H9 (cell line): ENCODE measurements around the gene TRABD2B. TPM values are rescaled to one million over a fixed set of nuclear protein-coding genes. Genes with fewer than 3 reads are reported as not detected.

ENCODE experiments used
- DNase-seq: peaks from one replicate; pipeline ENCODE4 v3.0.0-alpha.2; 2017
- H2AFZ ChIP-seq: one replicate; pipeline ENCODE4 v1.6.1; 2013; ENCODE audit warnings: mild to moderate bottlenecking, low read length, control low read depth, moderate library complexity
- H2AK5ac ChIP-seq: 2 replicates; pipeline ENCODE4 v1.6.1; 2013; ENCODE audit warnings: low read length, control low read depth, mixed read lengths; ENCODE audit not compliant: insufficient read length
- H2BK120ac ChIP-seq: one replicate; pipeline ENCODE4 v1.6.1; 2013; ENCODE audit warnings: low read depth, mild to moderate bottlenecking, low read length, control low read depth, inconsistent platforms; ENCODE audit not compliant: poor library complexity, severe bottlenecking
- H2BK12ac ChIP-seq: 2 replicates; pipeline ENCODE4 v1.6.1; 2013; ENCODE audit warnings: low read length, control low read depth, mixed read lengths, low read depth; ENCODE audit not compliant: insufficient read length
- H2BK15ac ChIP-seq: 2 replicates; pipeline ENCODE4 v1.6.1; 2013; ENCODE audit warnings: low read depth, low read length, control low read depth
- H2BK20ac ChIP-seq: one replicate; pipeline ENCODE4 v1.6.1; 2013; ENCODE audit warnings: low read depth, mild to moderate bottlenecking, low read length, control low read depth, inconsistent platforms; ENCODE audit not compliant: poor library complexity, severe bottlenecking
- H2BK5ac ChIP-seq: 2 replicates; pipeline ENCODE4 v1.6.1; 2013; ENCODE audit warnings: low read length, control low read depth, mixed read lengths; ENCODE audit not compliant: insufficient read length
- H3K14ac ChIP-seq: 2 replicates; pipeline ENCODE4 v1.6.1; 2013; ENCODE audit warnings: low read length, control low read depth; ENCODE audit not compliant: insufficient read depth
- H3K18ac ChIP-seq: 2 replicates; pipeline ENCODE4 v1.6.1; 2013; ENCODE audit warnings: low read depth, mild to moderate bottlenecking, mixed read lengths, low read length, control low read depth; ENCODE audit not compliant: insufficient read length
- H3K23ac ChIP-seq: 2 replicates; pipeline ENCODE4 v1.6.1; 2013; ENCODE audit warnings: low read length, control low read depth, mixed read lengths, low read depth; ENCODE audit not compliant: insufficient read length
- H3K23me2 ChIP-seq: 2 replicates; pipeline ENCODE4 v1.6.1; 2013; ENCODE audit warnings: low read depth, mild to moderate bottlenecking, mixed read lengths, low read length, control low read depth; ENCODE audit not compliant: insufficient read length, poor library complexity, severe bottlenecking
- H3K27ac ChIP-seq: 2 replicates; pipeline ENCODE4 v1.5.1; 2013; ENCODE audit warnings: low read length, control low read depth, mixed read lengths, low read depth; ENCODE audit not compliant: insufficient read length
- H3K27me3 ChIP-seq: 2 replicates; pipeline ENCODE4 v1.6.1; 2013; ENCODE audit warnings: low read length, control low read depth, inconsistent platforms; ENCODE audit not compliant: insufficient read depth
- H3K4ac ChIP-seq: 2 replicates; pipeline ENCODE4 v1.6.1; 2013; ENCODE audit warnings: low read depth, mild to moderate bottlenecking, control low read depth, inconsistent platforms, low read length, moderate library complexity
- H3K4me1 ChIP-seq: 2 replicates; pipeline ENCODE4 v1.6.1; 2013; ENCODE audit warnings: low read length, control low read depth, inconsistent platforms; ENCODE audit not compliant: insufficient read depth
- H3K4me2 ChIP-seq: 2 replicates; pipeline ENCODE4 v1.6.1; 2013; ENCODE audit warnings: low read length, control low read depth, mixed read lengths; ENCODE audit not compliant: insufficient read length, insufficient read depth
- H3K56ac ChIP-seq: 2 replicates; pipeline ENCODE4 v1.6.1; 2013; ENCODE audit warnings: low read depth, mild to moderate bottlenecking, mixed read lengths, low read length, control low read depth; ENCODE audit not compliant: insufficient read length
- H3K79me1 ChIP-seq: 2 replicates; pipeline ENCODE4 v1.6.1; 2013; ENCODE audit warnings: low read depth, mild to moderate bottlenecking, moderate library complexity, low read length, control low read depth, inconsistent platforms; ENCODE audit not compliant: insufficient read depth, poor library complexity, severe bottlenecking
- H3K79me2 ChIP-seq: 2 replicates; pipeline ENCODE4 v1.6.1; 2013; ENCODE audit warnings: low read length, control low read depth, inconsistent platforms; ENCODE audit not compliant: insufficient read depth
- H3K9ac ChIP-seq: 2 replicates; pipeline ENCODE4 v1.6.1; 2013; ENCODE audit warnings: low read length, control low read depth, mixed read lengths; ENCODE audit not compliant: insufficient read length; ENCODE audit errors: extremely low read depth
- H3K9me3 ChIP-seq: one replicate; pipeline ENCODE4 v1.6.1; 2013; ENCODE audit warnings: low read depth, low read length, inconsistent platforms; ENCODE audit not compliant: control insufficient read depth
- H3T11ph ChIP-seq: one replicate; pipeline ENCODE4 v1.6.1; 2013; ENCODE audit warnings: mild to moderate bottlenecking, low read length, control low read depth, inconsistent platforms
- H4K20me1 ChIP-seq: one replicate; pipeline ENCODE4 v1.6.1; 2013; ENCODE audit not compliant: control insufficient read depth, insufficient read length, insufficient read depth
- H4K5ac ChIP-seq: 2 replicates; pipeline ENCODE4 v1.6.1; 2013; ENCODE audit warnings: low read depth, mild to moderate bottlenecking, mixed read lengths, low read length, control low read depth; ENCODE audit not compliant: insufficient read length
- H4K8ac ChIP-seq: replicated peaks from 2 replicates; pipeline ENCODE4 v1.6.1; 2013; ENCODE audit warnings: low read length, control low read depth, mixed read lengths, low read depth; ENCODE audit not compliant: insufficient read length
- H4K91ac ChIP-seq: 2 replicates; pipeline ENCODE4 v1.6.1; 2013; ENCODE audit warnings: low read depth, mild to moderate bottlenecking, moderate library complexity, mixed read lengths, low read length, control low read depth; ENCODE audit not compliant: insufficient read length
- H3K27ac Mint-ChIP-seq, 3 experiments: 2 replicates in 2 of 3; 3 replicates in 1 of 3; pipeline ENCODE4 v1.8.0; 2020 to 2021; ENCODE audit warnings: mixed read lengths in 3 of 3, mild to moderate bottlenecking in 1 of 3, moderate library complexity in 1 of 3
- H3K27me3 Mint-ChIP-seq: 2 replicates; pipeline ENCODE4 v1.8.0; 2021; ENCODE audit warnings: low read depth, mild to moderate bottlenecking, moderate library complexity, mixed read lengths
- H3K36me3 Mint-ChIP-seq, 3 experiments: 2 replicates in 2 of 3; 3 replicates in 1 of 3; pipeline ENCODE4 v1.8.0; 2020 to 2021; ENCODE audit warnings: low read depth in 3 of 3, mixed read lengths in 3 of 3; ENCODE audit not compliant: insufficient read depth in 1 of 3
- H3K4me1 Mint-ChIP-seq, 2 experiments: 2 replicates each; pipeline ENCODE4 v1.8.0; 2020; ENCODE audit warnings: mixed read lengths in 2 of 2
- H3K4me3 Mint-ChIP-seq, 2 experiments: 2 replicates in 1 of 2; 3 replicates in 1 of 2; pipeline ENCODE4 v1.8.0; 2020 to 2021; ENCODE audit warnings: mild to moderate bottlenecking in 2 of 2, mixed read lengths in 2 of 2, moderate library complexity in 1 of 2
- H3K9me3 Mint-ChIP-seq, 2 experiments: 2 replicates in 1 of 2; 3 replicates in 1 of 2; pipeline ENCODE4 v1.8.0; 2020; ENCODE audit warnings: mild to moderate bottlenecking in 2 of 2, mixed read lengths in 2 of 2, moderate library complexity in 1 of 2
- CTCF ChIP-seq: fragments of 200-600 bp; sonication (generic); conservative IDR thresholded peaks from 3 replicates; pipeline ENCODE4 v1.8.0; 2021; ENCODE audit warnings: antibody characterized with exemption, mild to moderate bottlenecking
- WGBS: extraction: QIAGEN DNeasy Blood & Tissue Kit; methylation state at CpG from one replicate; pipeline ENCODE4 v1.1.7; 2013; ENCODE audit warnings: missing lambda C conversion rate, low lambda C conversion rate, mixed read lengths; ENCODE audit not compliant: insufficient read length; ENCODE audit errors: extremely low coverage; 5-methylcytosine and 5-hydroxymethylcytosine counted together
- total RNA-seq: library from RNA; stranded (reverse); gene quantifications from 2 replicates; pipeline ENCODE4 v1.2.1, GENCODE V29; 2021

TRABD2B gene
- total RNA-seq, 1 experiment from 2014 or later: 2.3 TPM

GRCh38 chr1:47837866-47838561 is 159.2 kb downstream of the TRABD2B start:
- Histone ChIP-seq H2BK12ac (no peak overlapping the region), H2AK5ac (no peak overlapping the region), H3T11ph (no peak overlapping the region), H3K79me2 (no peaks in the 10 kb centered on the region), H3K9me3 (no peaks in the 10 kb centered on the region), H2BK15ac (no peak overlapping the region), H2BK20ac (no peak overlapping the region), H3K27me3 (no peaks in the 10 kb centered on the region), H2BK120ac (no peak overlapping the region), H3K9ac (no peak overlapping the region), H4K91ac (no peak overlapping the region), H2BK5ac (no peak overlapping the region), H3K18ac (no peak overlapping the region), H3K23me2 (no peaks in the 10 kb centered on the region), H3K23ac (no peak overlapping the region), H3K27ac (no peak overlapping the region), H3K14ac (no peak overlapping the region), H4K20me1 (no peaks in the 10 kb centered on the region), H3K4me1 (peaks cover 10% of the 10 kb centered on the region), H4K5ac (no peak overlapping the region), H4K8ac (no peak overlapping the region), H3K79me1 (no peaks in the 10 kb centered on the region), H2AFZ (no peak overlapping the region), H3K4ac (no peak overlapping the region), H3K4me2 (no peak overlapping the region), H3K56ac (no peak overlapping the region)
- H3K27ac Mint-ChIP-seq: no peak overlapping the region; a peak in 1 of 7 replicates
- H3K4me1 Mint-ChIP-seq: peaks cover 21 to 22% of the 10 kb centered on the region in 2 experiments
- no CpG with 5 or more reads among the region's 5 CpGs for whole genome bisulfite sequencing
- H3K27me3 Mint-ChIP-seq: peaks cover 3% of the 10 kb centered on the region
- DNase-seq: no peak
- H3K4me3 Mint-ChIP-seq: no peak overlapping the region
- no peak for TF ChIP-seq CTCF
- H3K36me3 Mint-ChIP-seq: peaks cover 0 to 3% (median 0%) of the 10 kb centered on the region in 3 experiments; a peak in 2 of 7 replicates
- H3K9me3 Mint-ChIP-seq: peaks cover 5 to 6% of the 10 kb centered on the region in 2 experiments; a peak in 4 of 5 replicates
